Mucosa of gallbladder (tissue), 1 donor: ENCODE data around the gene PDE6B. TPM values are rescaled to one million over a fixed set of nuclear protein-coding genes. Genes with fewer than 3 reads are reported as not detected.
"Not testable (repeated sequence)": the region's sequence is repeated elsewhere in the genome, so short reads cannot be mapped to it uniquely, and the experiment has no call there.

Experiments used
- DNase-seq: peaks from one replicate; pipeline ENCODE4 v3.0.0-alpha.2; 2020; ENCODE audit warnings: low spot score
- total RNA-seq: library from RNA; stranded (reverse); gene quantifications from one replicate; pipeline ENCODE4 v1.2.1, GENCODE V29; 2021
- donor health status: DM: no; HTN: no; CAD: no.

Gene PDE6B
- total RNA-seq, 1 donor from 2014 or later, result 8.6 TPM

DNA sequence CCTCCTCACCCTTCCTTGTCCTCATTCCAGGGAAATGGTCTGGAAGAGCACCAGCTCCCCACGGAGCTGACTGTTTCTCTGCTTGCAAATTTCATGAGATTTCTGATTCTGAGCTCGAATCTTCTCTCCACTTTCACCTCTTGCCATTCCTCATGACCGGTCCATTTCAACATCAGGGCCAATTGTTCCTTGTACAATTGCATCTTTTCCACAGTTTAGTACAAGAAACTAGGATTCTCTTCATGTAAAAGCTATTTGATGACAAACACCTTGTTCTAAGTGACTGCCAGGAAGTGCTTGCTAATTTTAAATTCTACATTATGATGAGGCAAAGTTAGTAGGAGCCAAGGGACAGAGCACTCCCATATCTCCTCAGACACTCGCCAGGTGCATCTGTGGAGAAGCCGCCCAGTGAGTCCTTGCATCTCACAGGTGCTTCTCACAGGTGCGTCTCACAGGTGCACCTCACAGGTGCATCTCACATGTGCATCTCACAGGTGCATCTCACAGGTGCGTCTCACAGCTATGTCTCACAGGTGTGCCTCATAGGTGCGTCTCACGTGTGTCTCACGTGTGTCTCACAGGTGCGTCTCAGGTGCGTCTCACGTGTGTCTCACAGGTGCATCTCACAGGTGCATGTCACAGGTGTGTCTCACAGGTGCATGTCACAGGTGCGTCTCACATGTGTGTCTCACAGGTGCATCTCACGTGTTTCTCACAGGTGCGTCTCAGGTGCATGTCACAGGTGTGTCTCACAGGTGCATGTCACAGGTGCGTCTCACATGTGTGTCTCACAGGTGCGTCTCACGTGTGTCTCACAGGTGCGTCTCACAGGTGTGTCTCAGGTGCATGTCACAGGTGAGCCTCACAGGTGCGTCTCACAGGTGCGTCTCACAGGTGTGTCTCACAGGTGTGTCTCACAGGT, 3.0 kb upstream of the PDE6B start:
- DNase-seq, result no peak

DNA sequence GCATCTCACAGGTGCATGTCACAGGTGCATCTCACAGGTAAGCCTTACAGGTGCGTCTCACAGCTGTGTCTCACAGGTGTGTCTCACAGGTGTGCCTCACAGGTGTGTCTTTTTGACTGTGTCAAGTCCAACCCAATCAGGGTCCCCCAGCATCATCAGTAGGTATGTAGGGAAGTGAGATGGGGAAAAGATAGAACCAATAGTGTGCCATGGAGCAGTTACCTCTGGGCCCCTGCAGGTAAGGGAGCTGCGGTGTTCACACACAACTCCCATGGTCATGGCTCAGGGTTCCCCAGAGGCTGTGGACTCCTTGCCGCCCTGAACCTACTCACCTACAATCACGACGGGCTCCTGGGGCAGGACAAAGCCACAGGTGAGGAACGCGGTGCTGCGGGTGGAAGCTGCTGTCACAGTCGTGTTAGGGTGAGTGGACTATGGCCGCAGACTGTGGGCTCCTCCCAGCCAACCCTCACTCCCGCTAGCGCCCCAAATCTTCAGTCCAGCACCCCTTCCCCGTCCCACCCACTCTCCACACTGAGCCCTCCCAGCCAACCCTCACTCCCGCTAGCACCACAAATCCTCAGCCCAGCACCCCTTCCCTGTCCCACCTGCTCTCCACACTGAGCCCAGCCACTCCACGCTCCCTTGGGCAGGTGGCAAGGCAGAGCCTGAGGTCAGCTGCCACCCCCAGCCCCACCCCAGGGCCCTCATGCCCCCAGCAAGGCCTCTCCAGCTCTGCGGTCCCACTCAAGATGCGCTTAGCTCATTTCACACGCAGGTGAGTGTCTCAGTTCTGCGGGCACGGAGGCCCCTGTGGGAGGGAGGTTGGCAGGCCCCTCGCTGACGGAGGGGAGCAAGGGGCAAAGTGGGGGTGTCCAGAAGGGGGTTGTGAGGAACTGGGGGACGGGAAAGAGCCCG, 2.1 kb upstream of the PDE6B start:
- DNase-seq, result no peak

DNA sequence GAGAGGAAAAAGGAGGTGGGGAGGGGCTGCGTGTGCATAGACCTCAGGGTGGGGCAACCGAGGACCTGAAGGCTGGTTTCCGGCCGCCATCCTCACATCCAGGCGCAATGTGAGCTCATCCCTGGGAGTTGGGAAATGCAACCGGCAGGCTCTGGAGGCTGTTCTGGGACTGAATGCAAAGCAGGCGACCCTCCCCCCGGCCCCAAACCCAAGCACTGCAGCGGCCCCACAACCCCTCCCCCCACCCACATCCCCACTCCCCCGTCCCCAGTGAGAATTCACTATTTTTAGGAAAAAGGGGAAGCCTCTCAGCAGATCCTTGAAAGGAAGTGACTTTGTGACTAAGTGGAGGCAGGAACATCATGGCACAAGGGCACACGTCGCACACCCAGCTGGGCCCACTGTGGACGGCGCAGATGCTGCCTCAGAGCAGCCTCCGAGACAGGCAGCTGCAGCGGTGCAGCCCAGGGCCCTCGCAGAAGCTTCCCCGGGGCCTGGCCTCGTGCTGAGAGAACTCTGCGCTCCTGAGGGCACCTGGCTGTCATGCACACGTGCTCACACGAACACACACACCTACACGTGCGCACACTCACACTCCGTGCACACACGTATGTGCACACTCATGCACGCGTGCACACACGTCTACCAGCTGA, 1.3 kb upstream of the PDE6B start:
- no peak for DNase-seq

DNA sequence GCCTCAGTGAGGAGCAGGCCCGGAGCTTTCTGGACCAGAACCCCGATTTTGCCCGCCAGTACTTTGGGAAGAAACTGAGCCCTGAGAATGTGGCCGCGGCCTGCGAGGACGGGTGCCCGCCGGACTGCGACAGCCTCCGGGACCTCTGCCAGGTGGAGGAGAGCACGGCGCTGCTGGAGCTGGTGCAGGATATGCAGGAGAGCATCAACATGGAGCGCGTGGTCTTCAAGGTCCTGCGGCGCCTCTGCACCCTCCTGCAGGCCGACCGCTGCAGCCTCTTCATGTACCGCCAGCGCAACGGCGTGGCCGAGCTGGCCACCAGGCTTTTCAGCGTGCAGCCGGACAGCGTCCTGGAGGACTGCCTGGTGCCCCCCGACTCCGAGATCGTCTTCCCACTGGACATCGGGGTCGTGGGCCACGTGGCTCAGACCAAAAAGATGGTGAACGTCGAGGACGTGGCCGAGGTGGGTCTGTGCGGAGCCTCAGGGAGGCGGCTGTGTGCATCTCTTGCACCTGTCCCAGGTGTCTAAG, 323 bp downstream of the PDE6B start:
- DNase-seq, result no peak

DNA sequence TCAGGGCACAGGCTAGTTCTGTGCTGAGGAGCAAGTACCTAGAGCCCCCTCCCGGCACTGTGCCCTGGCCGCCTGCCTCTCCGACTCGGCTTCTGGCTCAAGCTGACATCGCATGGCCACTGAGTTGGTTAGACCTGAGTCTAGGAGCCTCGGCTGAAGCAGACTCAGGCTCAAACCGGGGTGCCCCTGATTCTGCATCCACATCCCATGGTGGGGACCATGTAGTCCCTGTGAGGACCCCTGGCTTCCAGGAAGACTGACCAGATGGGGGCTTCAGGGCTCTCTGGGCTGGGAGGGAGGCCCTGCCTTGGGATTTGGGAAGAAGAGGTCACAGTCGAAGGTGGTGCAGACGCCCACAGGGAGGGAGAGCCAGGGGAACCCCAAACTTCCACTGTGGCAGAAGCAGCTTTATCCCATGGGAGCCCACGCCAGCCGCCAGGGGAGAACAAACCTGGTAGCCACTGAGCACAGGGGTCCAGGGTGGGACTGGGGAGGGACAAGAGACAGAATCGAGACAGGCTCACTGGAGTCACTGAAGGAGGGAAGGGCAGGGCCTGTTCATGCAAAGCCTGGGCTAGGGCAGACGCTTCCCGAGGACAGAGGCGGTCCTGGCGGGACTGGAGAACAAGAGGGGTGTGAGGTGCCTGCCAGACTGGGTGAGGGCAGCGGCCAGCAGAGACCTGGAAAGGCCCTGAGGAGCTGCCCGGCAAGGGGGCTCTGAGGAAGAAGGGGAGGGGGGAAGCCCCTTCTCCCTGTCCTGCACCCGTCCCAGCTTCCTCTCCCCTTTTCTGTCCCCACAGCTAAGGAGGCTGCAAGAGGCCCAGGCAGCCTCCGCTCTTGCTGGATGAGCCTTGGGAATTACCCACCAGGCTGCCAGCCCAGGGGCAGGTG, 1.1 kb downstream of the PDE6B start:
- no peak for DNase-seq

DNA sequence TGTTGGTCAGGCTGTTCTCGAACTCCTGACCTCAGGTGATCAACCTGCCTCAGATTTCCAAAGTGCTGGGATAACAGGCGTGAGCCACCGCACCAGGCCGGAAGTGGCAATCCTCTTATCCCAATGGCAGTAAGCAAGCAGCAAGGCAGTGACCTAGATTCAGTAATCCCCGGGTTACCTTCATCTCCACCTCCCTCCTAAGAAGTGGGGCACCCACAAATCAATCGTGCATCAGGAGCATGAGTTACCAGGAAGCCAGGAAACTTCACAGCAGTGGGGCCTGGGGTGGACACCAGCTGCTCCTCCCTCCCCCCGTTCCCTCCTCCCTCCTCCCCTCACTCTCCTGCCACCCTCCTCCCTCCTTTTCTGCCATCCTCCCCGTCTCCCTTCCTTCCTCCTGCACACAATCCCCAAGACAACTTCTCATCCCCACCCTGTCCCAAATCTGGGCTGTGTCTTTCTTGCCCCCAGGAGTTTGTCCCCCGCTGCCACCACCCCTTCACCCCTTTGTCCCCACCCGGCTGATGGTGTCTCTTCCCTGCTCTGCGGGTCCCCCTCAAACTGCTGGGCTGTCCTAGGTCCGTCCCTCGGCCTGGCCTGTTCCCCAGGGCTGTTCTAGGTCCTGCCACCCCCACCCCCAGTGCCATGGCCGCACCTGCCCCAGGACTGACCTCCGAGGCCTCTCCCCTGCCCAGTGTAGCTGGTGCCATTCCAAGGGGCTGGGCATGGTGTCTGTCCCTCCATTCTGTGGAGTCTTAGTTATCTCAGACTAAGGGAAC, 2.2 kb downstream of the PDE6B start:
- DNase-seq, result no peak

DNA sequence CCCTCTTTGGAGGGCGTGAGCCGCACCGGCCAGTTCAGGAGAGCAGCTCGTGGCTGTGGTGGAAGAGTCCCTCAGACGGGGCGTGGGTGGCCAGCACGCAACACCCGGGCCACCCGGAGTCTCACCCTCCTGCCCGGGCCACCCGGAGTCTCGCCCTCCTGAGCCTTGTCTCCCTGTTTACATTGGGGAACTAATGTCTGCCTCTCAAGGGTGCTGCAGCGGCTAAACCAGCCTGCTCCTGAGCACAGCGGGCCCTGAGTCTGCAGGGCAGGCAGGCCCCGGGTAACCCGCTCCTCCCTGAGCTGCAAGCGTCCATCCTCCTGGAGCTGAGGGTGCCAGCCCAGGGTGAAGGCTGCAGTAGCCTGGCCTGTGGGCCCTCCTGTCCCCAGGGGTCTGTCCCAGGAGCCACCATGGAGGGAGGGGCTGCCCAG, 3.0 kb downstream of the PDE6B start:
- DNase-seq, result no peak

DNA sequence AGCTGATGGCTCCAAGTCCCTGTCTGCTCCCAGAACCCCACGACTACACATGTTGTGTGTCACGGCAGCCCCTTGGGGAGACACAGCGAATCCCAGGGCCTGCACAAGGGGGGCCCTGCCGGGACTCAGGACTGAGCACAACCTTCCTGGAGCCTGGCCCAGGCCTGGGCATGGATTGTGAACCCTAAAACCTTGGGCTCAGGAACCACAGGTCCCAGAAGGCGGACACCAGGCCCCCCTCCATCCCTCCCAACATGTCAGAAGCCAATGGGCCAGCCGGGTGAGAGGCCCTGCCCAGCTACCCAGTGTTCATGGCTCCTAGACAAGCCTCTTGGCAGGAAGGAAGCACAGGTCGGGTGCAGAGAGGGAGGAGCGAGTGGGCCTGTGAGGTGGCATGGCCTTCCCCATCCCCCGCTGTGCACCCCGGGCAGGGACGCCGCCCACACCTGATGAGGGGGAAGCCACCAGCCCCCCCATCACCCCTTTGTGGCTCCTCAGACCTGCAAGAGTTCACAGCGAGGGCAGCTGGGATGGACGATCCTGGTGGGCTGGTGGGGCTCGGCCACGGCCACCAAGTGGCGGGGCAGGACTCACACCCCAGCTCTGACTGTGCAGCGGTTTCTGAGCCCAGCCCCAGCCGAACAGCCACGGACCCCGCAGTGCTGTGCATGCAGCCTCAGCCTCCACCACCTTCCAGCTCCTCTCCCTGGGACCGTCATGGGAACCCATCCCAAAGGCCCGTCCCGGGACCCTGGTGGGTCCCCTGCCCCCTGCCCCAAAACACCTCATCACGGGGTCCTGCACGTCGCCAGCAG, 3.7 kb downstream of the PDE6B start:
- no peak for DNase-seq

DNA sequence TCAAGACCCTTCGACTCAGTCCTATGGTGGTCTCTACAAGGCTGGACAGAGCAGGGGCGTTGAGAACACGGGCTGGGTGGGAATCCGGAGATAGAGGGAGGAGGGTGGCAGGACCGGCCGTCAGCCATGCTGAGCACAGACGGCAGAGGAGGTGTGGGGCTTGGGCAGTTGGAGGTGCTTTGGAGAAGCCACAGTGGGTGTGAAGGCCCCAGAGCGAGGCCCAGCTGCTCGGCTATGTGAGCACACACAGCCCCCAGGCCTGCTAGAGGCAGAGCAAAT, 4.2 kb downstream of the PDE6B start:
- no peak for DNase-seq

DNA sequence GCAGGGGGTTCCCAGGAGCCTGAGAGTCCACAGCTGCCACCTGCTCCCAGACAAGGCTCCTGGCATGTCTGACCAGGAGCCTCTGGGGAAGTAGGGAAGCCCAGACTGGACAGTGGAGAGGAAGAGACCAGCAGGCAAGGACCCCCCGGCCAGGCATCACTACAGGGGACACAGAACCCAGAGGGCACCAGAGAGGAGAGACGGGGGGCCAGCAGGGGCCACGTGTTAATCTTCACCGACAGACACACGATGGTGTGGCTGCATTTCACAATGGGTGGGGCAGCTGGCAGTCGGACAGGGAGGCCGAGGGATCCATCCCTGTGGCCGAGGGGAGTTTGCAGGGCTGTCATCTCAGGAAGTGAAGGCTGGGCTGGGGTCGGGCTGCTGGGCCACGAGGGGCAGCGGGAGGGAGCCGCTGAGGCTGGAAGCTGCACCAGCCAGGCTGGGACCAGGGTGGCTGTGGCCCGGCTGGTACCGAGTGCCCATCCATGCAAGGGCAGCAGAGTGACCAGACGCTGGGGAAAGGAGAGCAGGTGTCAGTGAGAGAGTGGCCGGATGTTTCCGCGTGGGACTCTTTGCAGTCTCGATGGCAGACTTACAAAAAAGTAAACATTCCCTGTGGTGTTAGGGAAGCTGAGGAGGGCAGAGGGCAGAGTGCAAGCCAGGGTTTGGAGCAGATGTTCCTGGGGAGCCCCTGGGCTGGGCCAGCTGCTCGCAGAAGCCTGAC, 4.7 kb downstream of the PDE6B start:
- no peak for DNase-seq

DNA sequence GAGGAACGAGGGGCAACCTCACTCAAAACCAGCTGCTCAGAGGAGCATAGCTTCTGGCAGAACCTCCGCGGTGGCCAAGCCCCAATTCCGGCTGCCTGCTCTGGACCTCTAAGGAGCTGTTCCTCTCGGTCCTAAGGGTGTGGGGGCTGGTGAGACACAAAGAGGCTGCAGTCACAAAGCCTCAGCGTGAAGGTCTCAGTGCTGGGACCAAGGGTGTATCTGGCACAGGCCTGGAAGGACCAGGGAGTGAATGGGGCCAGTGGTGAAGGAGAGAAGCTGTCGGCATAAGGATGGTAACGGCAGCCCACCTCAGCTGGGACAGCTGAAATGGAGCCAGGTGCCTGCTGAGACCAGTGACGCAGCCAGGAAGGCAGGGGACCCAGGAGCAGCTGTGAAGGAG, 5.3 kb downstream of the PDE6B start:
- DNase-seq, result no peak

DNA sequence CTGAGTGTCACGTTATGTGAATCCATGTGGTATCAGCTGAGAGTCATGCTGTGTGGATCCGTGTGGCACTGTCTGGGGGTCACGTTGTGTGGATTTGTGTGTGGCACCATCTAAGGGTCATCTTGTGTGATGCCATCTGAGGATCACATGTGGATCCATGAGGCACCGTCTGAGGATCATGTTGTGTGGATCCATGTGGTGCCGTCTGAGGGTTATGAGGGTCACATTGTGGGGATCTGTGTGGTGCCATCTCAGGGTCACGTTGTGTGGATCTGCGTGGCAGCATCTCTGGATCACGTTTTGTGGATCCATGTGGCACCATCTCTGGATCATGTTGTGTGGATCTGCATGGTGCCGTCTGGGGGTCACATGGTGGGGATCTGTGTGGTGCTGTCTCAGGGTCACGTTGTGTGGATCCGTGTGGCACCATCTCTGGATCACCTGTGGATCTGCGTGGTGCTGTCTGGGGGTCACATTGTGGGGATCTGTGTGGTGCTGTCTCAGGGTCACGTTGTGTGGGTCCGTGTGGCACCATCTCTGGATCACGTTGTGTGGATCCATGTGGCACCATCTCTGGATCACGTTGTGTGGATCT, 6.9 kb downstream of the PDE6B start:
- DNase-seq, result no peak

DNA sequence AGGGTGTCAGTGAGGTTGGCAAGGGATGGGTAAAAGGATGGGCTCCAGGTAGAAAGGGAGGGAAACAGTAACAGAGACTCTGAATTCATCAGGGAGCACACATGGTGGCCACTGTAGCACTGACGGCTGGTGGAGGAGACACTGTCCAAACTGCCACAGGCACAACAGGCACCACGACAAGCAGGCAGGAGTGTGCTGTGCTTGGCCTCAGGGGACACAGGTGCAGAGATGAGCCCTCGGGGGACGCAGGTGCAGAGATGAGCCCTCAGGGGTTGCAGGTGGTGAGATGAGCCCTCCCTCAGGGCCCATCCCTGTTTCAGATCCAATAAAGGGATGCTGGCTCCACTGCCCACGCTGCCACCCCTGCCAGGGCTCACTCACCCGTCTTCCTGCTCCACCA, 7.6 kb downstream of the PDE6B start:
- DNase-seq, result no peak

DNA sequence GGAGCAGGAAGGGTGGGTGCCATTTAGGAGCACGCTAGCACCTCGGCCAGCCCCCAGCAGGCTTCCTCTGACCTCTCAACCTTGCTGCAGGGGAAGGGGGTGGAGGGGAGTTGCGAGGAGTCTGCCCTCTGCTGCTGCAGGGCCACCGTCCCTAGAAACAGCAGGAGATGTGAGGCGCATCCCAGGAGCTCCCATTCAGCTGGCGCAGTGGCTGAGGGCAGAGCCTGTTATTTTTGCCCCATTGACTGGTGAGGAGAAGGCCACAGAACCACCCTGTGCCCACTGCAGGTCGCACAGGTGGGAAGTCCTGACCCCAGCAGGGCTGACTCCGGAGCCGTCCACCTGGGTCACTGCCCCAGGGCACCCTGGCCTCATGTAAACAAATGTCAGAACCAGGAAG, 8.0 kb downstream of the PDE6B start:
- DNase-seq, result no peak

DNA sequence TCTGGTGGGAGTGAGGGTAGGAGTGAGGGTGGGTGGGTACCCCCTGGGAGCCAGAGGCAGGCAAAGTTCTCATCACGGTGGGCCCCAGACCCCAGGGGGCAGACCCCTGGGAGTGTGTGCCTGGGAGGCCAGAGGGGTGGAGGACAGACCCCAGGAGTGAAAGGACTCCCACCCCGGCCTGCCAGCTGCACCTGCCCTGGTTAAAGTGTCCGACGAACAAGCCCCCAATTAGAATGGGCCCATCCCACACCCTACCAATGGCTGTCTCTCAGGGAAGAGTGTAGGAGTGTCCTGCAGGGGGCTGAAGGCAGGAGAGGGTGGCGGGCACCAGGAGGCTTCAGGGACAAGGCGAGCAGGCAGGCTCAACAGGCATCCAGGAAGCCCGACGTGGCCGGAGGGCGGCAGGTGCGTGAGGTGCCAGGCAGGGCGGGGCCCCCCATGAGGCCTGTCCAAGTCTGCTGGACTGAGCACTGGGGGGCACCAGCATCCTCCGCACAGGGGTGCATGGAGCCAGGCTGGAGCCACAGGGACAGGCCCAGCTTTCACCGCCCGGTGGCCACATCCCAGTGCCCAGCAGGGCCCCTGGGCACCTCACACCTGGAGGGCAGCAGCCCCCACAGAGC, 8.7 kb downstream of the PDE6B start:
- DNase-seq, result no peak

DNA sequence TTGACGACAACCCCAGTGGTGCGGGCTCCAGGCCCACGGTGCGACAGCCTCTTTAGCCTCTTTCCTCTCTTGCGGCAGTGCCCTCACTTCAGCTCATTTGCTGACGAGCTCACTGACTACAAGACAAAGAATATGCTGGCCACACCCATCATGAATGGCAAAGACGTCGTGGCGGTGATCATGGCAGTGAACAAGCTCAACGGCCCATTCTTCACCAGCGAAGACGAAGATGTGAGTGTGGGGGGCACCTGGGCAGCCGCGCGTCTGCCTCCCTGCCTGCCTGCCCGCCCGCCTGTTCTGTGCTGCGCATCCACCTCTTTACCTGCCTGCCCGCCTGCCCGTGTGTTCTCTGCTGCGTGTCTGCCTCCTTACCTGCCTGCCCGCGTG, 9.2 kb downstream of the PDE6B start:
- DNase-seq, result no peak

DNA sequence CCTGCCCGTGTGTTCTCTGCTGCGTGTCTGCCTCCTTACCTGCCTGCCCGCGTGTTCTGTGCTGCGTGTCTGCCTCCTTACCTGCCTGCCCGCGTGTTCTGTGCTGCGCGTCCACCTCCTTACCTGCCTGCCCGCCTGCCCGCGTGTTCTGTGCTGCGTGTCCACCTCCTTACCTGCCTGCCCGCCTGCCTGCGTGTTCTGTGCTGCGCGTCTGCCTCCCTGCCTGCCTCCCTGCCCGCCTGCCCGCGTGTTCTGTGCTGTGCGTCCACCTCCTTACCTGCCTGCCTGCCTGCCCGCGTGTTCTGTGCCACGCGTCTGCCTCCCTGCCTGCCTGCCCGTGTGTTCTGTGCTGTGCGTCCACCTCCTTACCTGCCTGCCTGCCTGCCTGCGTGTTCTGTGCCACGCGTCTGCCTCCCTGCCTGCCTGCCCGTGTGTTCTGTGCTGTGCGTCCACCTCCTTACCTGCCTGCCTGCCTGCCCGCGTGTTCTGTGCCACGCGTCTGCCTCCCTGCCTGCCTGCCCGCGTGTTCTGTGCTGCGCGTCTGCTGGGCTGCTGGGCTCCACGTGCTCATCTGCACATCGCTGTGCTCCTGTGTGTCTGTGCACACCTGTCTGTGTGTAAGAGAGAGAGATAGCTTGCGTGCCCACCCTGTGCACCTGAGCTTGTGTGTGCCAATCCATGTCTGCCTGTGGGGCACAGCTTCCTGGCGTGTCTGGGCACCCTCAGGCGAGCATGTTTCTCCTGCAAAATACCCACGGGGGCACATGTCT, 9.9 kb downstream of the PDE6B start:
- DNase-seq, result not testable (repeated sequence)
